Measurements from ENCODE around the gene GPR160. TPM values are rescaled to one million over a fixed set of nuclear protein-coding genes. Genes with fewer than 3 reads are reported as not detected.

Gene GPR160, protein sequence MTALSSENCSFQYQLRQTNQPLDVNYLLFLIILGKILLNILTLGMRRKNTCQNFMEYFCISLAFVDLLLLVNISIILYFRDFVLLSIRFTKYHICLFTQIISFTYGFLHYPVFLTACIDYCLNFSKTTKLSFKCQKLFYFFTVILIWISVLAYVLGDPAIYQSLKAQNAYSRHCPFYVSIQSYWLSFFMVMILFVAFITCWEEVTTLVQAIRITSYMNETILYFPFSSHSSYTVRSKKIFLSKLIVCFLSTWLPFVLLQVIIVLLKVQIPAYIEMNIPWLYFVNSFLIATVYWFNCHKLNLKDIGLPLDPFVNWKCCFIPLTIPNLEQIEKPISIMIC
- 1 to 10 TPM in 1 of 4 donors, under 1 TPM in 3; 0.42 to 1.1 (median 0.87) TPM for total RNA-seq
- 1 to 10 TPM in 1 of 3 donors, under 1 TPM in 2; 0.52 to 1.2 (median 0.64) TPM for polyA plus RNA-seq
- long read RNA-seq, donor 1, partial matches to known transcripts: 0 of 1 reads
- long read RNA-seq, donor 1, other reads (novel, unspliced or antisense): 0 of 1 reads
- long read RNA-seq, donor 2: 0 reads

DNA sequence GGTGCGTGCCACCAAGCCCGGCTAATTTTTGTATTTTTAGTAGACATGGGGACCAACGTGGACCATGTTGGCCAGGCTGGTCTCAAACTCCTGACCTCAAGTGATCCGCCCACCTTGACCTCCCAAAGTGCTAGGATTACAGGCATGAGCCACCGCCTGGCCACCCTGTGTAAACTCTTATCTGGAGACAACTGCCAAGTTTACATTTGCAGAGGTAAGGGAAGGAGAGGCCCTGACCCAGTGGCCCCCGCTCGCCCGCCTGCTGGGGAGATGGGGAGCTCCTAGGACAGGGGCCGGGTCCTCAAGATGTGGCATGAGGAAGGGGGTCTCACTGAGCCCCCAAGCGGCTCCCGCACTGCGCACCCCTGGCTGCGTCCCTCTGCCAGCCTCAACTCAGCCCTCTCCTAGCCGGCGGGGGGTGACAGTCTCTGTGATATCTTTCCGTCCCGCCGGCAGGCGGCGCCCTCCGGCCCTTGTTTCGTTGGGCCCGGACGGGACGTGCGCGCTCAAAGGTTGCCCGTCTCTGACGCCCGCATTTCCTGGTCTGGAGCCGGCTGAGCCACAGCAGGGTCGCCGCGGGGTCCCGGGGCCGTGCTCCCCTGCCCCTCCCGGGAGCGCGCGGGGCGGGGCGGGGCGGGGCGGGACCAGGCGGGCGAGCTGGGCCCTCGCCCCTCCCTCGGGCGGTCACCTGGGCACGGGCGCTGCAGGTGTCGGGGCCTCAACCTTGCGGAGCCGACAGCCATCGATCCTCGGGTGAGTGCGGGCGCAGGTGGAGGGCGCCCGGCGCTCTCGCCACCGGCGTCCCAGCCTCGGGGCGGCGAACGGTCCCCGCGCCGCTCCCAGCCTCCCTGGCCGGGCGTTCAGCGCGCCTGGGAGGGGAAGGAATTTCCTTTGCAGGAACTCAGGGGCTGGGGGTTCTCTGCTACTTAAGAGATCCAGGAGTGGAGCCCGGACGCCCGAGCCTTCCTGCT is at the start of gene GPR160:
GPR160 (plus strand) TSS at position 533 of the 971 bp plus-strand sequence. CDS start 45,978 bp downstream, outside the sequence.
- no peaks in the 10 kb centered on the region for H3K4me1 ChIP-seq
- DNase-seq: peak; percentile 69 to 80
- no peaks in the 10 kb centered on the region for H3K36me3 ChIP-seq (ENCODE audit: insufficient read depth in 1 of 2, low read depth in 1 of 2)
- H3K4me3 ChIP-seq: peak within 1 kb of the TSS; percentile 70
- no peaks in the 10 kb centered on the region for H3K9me3 ChIP-seq
- TF ChIP-seq, protein P1, sequence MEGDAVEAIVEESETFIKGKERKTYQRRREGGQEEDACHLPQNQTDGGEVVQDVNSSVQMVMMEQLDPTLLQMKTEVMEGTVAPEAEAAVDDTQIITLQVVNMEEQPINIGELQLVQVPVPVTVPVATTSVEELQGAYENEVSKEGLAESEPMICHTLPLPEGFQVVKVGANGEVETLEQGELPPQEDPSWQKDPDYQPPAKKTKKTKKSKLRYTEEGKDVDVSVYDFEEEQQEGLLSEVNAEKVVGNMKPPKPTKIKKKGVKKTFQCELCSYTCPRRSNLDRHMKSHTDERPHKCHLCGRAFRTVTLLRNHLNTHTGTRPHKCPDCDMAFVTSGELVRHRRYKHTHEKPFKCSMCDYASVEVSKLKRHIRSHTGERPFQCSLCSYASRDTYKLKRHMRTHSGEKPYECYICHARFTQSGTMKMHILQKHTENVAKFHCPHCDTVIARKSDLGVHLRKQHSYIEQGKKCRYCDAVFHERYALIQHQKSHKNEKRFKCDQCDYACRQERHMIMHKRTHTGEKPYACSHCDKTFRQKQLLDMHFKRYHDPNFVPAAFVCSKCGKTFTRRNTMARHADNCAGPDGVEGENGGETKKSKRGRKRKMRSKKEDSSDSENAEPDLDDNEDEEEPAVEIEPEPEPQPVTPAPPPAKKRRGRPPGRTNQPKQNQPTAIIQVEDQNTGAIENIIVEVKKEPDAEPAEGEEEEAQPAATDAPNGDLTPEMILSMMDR (IDR thresholded peaks at IDR 0.05): peak; percentile 51
- intact Hi-C loops (cut with DNase I): no loop called here
- ATAC-seq: peak; percentile 25 to 69 (median 59)
- H3K27ac ChIP-seq: no peak within 1 kb of the TSS
- 5 to 8% (median 7%) methylated on average over 46 to 78 of the region's 78 CpGs for WGBS, 3 donors
- peaks cover 0 to 57% (median 13%) of the 10 kb centered on the region in 3 donors for H3K27me3 ChIP-seq (ENCODE audit: insufficient read depth in 3 of 3, low read length in 2 of 3)

DNA sequence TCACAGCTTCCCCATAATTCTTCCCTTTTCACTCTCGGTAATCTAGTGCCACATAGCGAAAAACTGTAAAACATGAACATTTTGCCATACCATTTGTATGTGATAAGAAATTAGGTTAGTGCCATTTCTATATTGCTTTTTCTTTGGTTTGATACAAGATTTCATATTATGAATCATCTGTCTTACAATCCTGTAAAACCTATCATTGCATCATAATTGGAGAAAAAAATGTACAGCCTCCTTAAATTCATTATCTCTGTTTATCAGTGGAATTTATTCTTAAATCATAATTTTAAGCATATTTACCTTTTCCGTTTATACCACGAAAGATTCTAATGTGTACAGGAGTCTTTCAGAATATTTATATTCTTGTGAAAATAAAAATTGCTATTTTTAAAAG is 47.4 kb upstream of the GPR160 start:
- Histone ChIP-seq H3K27me3 (ENCODE audit: insufficient read depth in 3 of 3, low read length in 2 of 3) (no peaks in the 10 kb centered on the region), H3K9me3 (no peaks in the 10 kb centered on the region), H3K36me3 (ENCODE audit: insufficient read depth in 1 of 2, low read depth in 1 of 2) (peaks cover 0 to 97% of the 10 kb centered on the region in 2 donors), H3K4me1 (peaks cover 2% of the 10 kb centered on the region), H3K27ac (no peak overlapping the region), H3K4me3 (no peak overlapping the region)
- intact Hi-C loops (cut with DNase I): loop anchor here in 1 of 2 donors (10.0 kb wide), 1 partner anchor 206 kb away; no protein-coding TSS in a partner anchor
- no peak for DNase-seq
- TF ChIP-seq, protein P1 (IDR thresholded peaks at IDR 0.05): no peak
- WGBS, 3 donors: 93 to 99% (median 95%) methylated on average over 4 of the region's 4 CpGs
- no peak for ATAC-seq

DNA sequence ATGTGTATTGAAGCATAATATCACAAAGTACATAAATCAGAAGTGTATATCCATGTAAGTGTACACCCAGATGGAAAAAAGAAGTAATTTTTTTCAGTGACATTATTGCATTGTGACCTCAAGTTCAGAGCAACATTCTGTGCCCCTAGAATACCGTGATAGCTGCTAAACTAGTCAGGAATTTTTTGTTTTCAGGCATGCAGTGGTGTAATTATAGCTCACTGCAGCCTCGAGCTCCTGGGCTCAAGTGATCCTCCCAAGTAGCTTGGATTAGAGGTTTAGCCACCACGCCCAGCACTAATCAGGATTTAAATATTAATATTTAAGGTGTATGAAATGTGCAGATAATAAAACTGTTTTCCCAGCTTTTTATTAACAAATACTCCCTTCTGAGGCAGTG is 45.6 kb upstream of the GPR160 start:
- no peak for ATAC-seq
- peaks cover 0 to 96% of the 10 kb centered on the region in 2 donors for H3K36me3 ChIP-seq (ENCODE audit: insufficient read depth in 1 of 2, low read depth in 1 of 2)
- TF ChIP-seq, protein P1 (IDR thresholded peaks at IDR 0.05): no peak

DNA sequence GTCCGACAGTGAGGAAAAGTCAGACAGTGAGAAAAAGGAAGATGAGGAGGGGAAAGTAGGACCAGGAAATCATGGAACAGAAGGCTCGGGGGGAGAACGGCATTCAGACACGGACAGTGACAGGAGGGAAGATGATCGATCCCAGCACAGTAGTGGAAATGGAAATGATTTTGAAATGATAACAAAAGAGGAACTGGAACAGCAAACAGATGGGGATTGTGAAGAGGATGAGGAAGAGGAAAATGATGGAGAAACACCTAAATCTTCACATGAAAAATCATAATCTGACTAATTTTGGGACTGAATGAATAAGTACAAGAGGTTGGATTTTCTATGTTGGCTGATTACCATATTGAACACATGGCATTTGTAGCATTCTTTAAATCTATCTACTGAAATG is 45.0 kb upstream of the GPR160 start:
- H3K36me3 ChIP-seq (ENCODE audit: insufficient read depth in 1 of 2, low read depth in 1 of 2): peaks cover 0 to 94% of the 10 kb centered on the region in 2 donors
- H3K9me3 ChIP-seq: no peaks in the 10 kb centered on the region
- intact Hi-C loops (cut with DNase I): loop anchor here in 1 of 2 donors (10.0 kb wide), 1 partner anchor 208 kb away; no protein-coding TSS in a partner anchor
- no peak overlapping the region for H3K4me3 ChIP-seq
- peaks cover 2% of the 10 kb centered on the region for H3K4me1 ChIP-seq
- TF ChIP-seq, protein P1 (IDR thresholded peaks at IDR 0.05): no peak
- DNase-seq (no peak), ATAC-seq (no peak)
- H3K27ac ChIP-seq: no peak overlapping the region
- H3K27me3 ChIP-seq (ENCODE audit: insufficient read depth in 3 of 3, low read length in 2 of 3): no peaks in the 10 kb centered on the region
- WGBS, 3 donors: 71 to 76% (median 75%) methylated on average over 5 of the region's 5 CpGs

More for the DNA sequence above, 45.6 kb upstream of the GPR160 start:
- Histone ChIP-seq H3K27ac (no peak overlapping the region), H3K4me3 (no peak overlapping the region), H3K9me3 (no peaks in the 10 kb centered on the region), H3K4me1 (peaks cover 2% of the 10 kb centered on the region), H3K27me3 (ENCODE audit: insufficient read depth in 3 of 3, low read length in 2 of 3) (no peaks in the 10 kb centered on the region)
- intact Hi-C loops (cut with DNase I): loop anchor here in 1 of 2 donors (10.0 kb wide), 1 partner anchor 207 kb away; no protein-coding TSS in a partner anchor
- DNase-seq: no peak
- 26 to 37% (median 30%) methylated on average over 3 of the region's 3 CpGs for WGBS, 3 donors
